Tongue (tissue), 2 donors: ENCODE data around the gene SUN1. TPM values are rescaled to one million over a fixed set of nuclear protein-coding genes. Genes with fewer than 3 reads are reported as not detected.
"Not testable (repeated sequence)": the region's sequence is repeated elsewhere in the genome, so short reads cannot be mapped to it uniquely, and the experiment has no call there.

Experiments used
- DNase-seq: peaks from one replicate; pipeline ENCODE4 v3.0.0-alpha.2; 2015
- total RNA-seq: library from RNA; depleted of rRNA; stranded (reverse); fragments of >200 nt; gene quantifications from one replicate; pipeline ENCODE4 v1.2.3, GENCODE V29; 2014

Gene SUN1
- total RNA-seq, 1 donor from 2014 or later = 682 TPM

DNA sequence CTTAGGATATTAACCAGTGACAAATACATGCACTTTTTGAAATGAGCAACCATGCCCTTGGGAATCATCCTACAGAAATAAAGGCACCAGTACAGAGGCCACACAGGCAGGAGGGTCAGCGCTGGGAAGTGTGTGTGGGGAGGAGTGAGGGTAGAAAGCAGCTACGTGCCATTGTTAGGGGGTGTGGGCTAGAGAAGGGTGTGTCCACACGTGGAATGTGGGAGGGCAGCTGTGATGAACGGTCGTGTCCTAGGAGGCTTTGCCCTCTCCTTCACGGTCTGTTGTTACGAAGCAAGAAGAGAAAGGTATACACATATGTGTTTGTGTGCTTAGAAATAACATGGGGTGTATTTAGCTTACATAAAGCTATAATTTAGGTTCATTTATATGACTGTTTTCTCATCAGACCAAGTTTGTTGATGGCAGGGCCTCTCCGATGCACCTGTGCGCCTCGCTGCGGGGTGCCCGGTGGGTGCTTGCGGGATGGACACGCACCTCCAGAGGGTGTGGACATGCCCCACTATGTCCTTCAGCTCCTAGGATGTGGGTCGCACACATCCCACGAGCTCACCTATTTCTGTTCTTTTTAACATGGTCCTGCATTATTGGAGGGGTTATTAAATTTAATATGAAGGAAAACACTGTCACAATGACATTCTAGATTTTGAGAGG is 27.2 kb downstream of the SUN1 start:
- DNase-seq = peak; percentile 34

DNA sequence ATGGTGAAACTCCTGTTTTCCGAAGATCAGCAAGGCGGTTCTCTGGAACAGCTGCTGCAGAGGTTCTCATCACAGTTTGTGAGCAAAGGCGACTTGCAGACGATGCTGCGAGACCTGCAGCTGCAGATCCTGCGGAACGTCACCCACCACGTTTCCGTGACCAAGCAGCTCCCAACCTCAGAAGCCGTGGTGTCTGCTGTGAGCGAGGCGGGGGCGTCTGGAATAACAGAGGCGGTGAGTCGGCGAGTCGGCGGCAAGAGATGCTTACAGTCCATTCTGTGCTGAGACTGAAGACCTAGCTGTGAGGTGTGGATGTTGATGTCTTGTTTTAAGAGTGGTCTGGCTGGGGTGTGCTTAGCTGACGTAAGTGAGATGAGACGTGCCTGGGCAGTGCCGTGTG is 27.9 kb downstream of the SUN1 start:
- no peak for DNase-seq

DNA sequence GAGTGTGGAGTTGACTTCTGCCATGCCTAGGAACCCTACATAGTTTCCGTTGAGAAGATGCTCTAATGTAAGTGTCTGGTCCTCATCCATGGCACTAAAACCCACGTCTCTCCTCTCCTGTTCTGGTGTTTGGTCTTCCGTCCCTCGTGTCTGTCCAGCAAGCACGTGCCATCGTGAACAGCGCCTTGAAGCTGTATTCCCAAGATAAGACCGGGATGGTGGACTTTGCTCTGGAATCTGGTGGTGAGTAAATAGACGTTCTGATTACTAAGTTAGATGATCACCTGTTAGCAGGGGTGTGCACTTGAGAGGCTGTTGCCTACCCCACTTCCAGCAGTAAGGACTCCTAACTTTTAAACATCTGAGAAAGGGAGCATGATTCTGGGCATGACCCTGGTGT is 28.9 kb downstream of the SUN1 start:
- no peak for DNase-seq

DNA sequence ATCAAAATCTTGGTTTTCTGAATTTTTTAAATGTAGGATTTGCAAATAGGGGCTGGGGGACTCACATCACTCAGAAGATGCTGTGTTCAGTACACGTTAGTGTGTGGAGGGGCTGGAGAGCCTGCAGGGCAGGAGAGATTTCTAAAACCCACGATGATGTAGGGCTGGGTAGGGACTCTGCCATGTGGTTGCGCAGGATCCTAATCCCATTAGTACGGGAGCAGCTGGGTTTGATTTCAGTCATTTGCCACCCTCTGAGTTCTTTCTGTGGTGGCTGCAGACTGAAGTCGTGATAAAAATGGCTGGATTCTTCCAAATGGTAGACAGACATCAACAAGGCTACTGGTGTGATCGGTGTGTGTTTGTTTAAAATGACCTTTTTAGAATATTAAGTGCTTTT is 29.9 kb downstream of the SUN1 start:
- DNase-seq = no peak

DNA sequence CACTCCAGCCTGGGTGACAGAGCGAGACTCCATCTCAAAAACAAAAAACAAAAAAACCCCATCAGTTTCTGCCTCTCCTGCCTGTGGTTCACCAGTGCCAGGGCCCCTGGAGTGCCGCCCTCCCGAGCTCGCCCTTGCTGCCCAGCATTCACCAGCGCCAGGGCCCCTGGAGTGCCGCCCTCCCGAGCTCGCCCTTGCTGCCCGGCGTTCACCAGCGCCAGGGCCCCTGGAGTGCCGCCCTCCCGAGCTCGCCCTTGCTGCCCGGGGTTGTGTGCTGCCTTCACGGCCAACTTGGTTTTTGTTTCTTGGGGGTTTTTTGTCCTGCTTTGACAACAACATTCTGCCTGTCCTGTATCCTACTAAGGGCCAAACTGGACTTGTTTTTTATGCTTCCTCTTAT is 30.8 kb downstream of the SUN1 start:
- DNase-seq = no peak

DNA sequence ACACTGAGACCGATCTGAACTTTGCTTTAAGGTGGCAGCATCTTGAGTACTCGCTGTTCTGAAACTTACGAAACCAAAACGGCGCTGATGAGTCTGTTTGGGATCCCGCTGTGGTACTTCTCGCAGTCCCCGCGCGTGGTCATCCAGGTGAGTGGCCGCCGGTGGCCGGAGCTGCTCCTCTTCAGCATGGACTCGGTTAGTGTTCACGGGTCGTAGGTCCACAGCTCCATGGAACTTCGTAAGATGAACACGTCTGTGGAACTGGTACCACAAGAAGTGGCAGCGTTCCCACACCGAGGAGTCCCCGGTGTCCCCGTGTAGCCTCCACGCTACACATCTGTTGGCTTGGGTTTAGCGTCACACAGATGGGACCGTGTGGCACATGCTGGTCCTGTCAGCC is 33.6 kb downstream of the SUN1 start:
- DNase-seq = no peak

DNA sequence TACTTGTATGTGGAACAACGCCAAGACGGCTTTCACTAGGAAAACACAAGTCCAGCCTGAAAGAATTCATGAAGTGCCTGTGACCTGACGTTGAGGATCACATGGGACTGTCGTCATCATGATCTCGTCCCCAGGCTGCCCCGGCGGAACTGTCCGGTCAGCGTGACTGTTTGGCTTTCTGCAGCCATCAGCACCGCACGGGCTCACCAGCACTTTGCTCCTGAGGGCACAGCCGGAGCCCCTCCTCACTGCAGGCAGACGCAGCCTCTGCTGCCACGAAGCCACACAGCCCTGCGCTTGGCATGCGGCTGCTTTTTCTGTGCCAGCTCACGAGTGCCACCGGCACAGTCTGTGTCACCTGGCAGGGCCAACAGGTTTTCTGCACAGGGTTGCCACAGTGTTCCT is 34.7 kb downstream of the SUN1 start:
- DNase-seq = no peak

DNA sequence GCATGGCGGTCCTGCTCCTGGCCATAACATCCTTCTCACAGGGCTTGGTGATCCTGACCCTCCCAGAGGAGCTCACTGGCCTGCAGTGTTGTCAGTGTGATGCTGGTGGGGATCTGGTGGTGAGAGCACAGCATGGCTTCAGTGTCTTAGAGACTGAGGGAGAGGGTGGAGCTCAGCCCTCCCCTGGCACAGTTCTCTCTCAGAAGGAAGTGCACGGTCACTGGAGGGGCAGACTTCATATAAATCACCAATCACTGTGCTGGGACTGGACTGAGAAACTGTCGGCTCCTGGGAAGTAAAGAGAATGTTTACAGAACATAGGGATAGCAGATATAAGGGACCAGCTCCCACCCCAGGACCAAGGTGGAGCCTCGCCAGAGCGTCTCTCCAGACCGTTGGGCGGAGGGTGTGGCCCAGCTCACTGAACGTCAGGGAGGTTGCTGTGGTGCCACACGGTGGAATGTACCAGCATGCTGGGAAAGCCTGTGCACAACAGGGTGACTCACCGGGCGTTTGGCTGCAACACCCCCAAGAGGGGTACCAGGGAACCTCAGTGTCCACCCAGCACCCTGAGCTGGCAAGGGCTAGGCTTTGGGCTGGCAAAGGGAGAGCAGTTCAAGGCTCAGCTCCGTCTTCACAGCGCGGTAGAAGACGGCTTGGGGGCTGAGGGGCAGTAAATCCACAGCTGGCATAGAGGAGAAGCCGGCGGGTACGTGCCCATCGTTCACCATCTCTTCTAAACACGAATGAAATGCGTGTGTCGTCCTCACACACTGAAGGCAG is 35.3 kb downstream of the SUN1 start:
- DNase-seq = no peak

DNA sequence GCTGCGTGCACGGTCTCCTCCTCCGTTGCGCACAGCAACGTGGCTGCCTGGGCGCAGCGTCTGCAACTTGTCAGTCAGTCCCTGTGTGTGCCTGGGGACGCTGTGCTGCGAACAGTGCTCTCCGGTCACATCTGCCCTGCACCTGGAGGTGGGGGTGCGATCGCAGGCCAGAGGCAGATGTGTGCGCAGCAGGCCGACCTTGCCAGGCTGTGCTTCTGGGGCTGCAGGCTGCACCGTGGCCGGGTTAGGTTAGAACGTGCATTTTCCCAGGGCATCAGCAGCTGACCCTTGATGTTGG is 35.9 kb downstream of the SUN1 start:
- no peak for DNase-seq

DNA sequence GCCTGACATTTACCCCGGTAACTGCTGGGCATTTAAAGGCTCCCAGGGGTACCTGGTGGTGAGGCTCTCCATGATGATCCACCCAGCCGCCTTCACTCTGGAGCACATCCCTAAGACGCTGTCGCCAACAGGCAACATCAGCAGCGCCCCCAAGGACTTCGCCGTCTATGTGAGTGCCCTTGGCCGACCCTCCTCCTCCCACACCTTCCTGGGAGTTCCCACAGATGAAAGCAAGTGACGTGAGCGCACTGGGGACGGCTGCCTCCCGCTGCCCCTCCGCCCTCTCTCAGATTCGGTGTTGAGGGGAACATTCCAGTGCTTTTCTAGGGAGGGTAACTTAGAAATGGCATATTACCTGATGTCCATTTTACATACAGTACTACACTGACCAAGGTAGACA is 37.1 kb downstream of the SUN1 start:
- no peak for DNase-seq

DNA sequence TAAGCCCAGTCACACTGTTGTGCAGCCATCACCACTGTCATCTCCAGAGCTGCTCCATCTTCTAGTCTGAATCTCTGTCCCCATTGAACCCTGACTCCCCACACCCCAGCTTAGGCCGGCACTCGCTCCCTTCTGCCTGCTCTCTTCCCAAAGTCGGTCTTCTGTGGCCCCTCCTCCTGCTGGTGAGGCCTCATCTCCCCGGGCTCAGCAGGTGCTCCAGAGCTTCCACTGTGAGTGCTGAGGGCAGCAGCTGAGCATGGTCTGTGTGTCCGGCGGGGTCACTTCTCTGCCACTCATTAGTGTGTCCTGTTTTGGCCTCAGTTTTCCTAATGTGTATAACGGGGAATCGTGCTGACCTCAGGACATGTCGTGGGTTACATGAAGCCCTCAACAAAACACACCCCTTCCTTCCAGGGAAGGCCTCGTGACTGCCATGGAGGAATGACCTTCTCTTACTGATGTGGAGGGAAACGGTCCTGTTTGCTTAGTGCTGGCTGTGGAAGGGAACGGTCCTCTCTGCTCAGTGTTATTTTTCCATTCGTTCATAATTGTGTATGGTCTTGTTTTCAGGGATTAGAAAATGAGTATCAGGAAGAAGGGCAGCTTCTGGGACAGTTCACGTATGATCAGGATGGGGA is 39.7 kb downstream of the SUN1 start:
- DNase-seq = peak; percentile 41

DNA sequence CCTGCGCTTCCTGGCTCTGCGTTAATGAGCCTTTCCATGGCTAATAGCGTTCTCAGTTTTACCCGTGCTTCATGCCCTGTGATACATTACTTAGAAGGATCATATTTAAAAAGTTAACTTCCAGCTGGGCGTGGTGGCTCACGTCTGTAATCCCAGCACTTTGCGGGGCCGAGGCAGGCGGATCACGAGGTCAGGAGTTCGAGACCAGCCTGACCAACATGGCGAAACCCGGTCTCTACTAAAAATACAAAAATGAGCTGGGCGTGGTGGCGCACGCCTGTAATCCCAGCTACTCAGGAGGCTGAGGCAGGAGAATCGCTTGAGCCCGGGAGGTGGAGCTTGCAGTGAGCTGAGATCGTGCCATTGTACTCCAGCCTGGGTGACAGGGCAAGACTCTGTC is 40.4 kb downstream of the SUN1 start:
- not testable (repeated sequence) for DNase-seq

DNA sequence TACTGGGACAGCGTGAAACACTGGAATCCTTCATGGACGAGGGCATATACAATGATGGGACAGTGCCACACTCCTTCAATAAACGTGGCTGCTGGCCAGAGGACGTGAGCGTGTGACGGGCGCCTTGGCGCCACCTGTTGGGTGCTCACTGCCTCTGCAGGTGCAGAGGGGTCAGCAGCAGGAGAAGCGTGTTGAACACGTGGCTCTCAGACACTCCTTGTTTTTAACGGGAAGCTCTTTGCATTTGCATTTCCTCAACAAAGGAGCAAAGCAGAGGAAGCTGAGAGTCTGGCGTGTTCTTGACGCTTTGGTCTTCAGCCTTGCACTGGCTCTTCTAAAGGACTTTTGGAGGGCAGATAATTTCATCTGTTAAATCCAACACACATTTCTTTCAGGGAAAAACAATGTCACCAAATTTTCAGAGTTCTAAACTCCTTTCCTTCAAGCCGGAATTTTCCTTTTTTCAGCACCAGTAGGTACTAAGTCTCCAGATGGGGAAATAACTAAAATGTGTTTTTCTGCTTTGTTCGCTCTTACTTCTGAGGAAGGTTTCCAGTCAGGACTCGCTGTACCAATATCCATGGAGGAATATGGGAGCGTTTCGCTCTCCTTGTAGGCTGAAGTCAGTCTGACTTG is 41.2 kb downstream of the SUN1 start:
- DNase-seq = peak; percentile 89

DNA sequence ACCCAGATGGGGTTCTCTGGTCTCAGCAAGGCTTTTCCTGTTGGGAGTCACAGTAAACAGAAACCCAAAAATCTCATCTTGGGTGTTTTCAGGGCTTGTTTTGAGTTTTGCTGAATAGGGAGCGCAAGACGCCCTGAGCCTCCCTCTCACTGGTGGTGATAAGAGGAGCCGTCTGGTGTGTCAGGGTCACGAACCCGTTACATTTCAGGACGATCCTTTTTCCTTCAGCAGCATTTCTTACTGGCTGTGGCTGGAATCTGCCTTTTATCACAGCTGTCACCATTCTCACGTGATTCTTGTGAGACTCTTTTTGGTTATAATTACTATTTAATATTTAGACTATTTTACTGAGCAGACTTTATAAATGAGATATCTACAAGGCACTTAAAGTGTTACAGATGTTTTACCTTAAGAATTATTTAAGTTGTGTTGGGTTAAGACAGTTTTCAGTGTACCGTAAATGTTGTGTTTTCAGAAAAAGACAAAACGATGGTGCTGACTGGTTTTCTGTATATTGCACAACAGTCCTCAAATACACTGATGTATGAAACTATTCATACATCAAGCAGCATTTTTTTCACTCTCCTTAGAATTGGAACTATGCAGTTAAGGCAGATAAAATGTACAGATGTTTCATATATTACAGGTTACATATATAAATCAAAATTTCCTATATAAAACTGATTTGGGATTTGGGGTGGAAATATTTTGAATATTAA is 41.9 kb downstream of the SUN1 start:
- DNase-seq = no peak

DNA sequence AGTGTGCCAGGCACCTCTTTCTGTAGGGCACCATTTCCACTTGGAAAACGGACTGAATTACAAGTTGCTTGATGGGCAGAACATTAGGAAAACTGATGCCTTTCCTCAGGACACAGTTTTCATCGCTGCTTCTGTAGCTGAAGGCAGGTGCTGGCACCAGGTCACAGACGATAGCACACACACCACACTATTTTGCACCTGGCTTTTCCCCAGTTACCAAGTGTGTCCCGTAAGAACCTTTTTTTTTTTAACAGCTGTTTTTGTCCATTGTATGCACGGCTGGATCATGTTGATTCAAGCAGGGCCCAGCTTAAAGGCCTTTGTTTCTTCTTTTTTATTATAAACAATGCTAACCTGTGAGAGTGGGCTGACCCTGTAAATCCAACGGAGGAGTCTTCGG is 42.8 kb downstream of the SUN1 start:
- no peak for DNase-seq

DNA sequence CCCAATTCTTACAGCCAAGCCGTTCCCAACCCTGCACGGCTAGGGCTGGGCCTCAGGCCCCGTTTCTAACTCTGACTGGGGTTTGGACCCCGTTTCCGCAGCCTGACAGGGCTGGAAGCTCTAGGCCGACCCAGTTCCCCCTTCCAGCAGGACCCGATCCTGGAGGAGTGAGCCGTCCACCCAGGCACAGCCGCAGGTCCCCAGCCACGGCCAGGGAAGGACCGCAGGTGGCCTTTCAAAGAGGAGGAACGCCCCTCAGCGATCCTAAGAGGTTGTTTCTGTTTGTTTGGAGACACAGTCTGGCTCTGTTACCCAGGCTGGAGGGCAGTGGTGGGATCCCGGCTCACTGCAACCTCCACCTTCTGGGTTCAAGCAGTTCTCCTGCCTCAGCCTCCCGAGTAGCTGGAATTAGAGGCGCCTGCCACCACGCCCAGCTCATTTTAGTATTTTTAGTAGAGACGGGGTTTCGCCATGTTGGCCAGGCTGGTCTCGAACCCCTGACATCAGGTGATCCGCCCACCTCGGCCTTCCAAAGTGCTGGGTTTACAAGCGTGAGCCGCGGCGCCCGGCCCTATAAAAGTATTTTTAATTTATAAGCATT is 43.3 kb downstream of the SUN1 start:
- no peak for DNase-seq

DNA sequence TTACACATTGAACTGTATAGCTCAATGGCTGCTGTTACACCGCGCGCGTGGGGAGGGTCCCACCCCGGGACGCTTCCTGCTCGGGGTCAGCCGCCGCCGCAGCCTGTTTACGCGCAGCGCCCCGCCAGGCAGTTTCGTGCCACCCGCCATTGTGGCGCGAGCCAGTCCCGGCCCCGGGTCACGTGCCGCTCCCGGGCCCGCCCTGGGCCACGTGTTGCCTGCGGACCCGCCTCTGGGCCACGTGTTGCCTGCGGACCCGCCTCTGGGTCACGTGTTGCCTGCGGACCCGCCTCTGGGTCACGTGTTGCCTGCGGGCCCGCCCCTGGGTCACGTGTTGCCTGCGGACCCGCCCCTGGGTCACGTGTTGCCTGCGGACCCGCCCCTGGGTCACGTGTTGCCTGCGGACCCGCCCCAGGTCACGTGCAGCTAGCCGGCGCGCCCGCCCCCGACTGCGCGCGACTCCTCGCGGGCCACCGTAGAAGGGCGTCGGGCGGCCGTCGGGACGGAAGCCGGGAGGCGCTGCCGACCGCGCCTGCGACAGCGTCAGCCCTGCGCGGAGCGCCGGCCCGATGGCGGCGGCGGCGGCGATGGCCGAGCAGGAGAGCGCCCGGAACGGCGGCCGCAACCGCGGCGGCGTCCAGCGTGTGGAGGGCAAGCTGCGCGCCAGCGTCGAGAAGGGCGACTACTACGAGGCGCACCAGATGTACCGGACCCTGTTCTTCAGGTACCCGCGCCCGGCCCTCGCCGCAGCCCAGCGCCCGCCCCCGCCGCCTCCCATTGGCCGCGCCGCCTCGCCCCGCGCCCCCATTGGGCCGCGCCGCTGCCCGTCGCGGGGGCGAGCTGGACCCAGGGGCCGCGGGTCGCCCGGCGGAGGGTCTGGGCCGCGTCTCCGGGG is 44.0 kb downstream of the SUN1 start, which contains the start of gene GET4:
TSS of gene GET4 (plus strand) at position 478 of the 895 bp plus-strand sequence. CDS start at position 570, 92 bp downstream.
- peak; percentile 97 for DNase-seq

DNA sequence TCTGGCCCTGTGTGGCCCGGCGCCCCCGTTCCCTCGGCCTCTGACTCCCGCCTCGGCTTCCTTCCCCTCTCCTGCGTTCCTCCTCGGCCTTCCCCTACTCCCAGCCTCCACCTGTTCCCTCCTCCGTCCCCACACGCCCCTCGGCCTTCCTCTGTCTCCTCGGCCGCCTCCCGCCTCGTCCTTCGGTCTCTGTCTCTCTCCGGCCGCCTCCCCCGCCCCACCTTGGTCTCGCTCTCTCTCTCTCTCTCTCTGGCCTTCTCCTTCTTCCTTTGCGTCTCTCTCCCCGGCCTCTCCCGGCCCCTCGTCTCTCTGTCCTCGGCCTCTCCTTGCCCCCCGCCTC is 44.7 kb downstream of the SUN1 start:
- no peak for DNase-seq

DNA sequence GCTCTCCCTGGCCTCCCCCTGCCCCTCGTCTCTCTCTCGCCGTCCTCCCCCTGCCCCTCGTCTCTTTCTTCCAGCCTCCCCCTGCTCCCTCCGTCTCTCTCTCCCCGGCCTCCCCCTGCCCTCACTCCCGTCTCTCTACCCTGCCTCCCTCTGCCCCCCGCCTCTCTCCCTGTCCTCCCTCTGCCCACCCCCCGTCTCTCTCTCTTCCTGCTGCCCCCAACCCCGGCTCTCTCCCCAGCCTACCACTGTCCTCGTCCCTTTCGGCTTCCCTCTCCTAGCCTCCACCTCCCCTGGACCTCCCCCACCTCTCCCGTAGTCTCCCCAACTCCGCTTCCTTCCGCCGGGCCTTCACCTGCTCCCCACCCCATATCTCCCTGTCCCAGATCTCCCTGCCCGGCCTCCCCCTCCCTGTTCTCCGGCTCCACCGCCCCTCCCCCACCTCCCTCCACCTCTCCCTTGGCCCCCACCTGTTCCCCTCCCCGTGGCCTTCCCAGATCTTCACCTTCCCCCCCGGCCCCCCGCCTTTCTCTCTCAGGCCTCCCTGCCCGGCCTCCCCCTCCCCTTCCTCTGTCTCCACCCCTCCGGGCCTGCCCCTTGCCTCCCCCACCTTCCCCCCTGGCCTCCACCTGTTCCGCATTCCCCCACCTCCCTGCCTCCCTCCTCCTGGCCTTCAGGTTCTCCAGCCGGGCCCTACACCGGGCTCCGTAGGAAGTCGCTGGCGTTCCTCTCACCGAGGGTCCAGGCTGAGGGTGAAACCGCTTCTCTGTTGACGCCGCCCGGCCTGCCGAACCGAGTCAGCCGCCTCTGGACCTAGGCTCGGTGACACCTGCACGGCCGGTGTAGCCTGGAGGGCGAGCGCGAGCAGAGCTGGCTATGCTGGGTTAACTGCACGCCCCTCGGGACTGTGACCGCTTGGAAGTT is 45.3 kb downstream of the SUN1 start:
- no peak for DNase-seq

DNA sequence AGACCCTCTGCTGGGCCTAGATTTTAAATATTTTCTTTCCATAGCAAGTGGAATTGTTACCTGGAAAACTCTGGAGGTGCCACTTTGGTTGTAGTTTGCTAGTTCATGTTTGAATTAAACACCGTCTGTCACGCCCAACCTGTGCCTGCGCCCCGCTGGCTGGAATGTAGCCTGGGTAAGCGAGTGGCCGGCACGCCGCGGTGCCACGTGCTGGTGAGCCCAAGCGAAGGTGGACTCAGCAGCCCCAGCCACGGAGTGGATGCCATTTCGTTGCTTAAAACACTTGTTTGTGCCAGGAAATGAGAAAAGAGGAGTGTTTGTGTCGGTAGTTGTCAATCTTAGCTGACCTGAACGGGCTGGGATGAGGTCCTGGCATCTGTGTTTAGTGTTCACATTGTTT is 46.8 kb downstream of the SUN1 start:
- no peak for DNase-seq
